HepG2 (cell line): Measurements from ENCODE around the gene ESRP2. TPM values are rescaled to one million over a fixed set of nuclear protein-coding genes. Genes with fewer than 3 reads are reported as not detected.

Source experiments
- BCL6 ChIP-seq: IDR thresholded peaks from 2 replicates; pipeline ENCODE4 v1.6.1; 2016; ENCODE audit warnings: missing genetic modification reagents, missing compliant biosample characterization
- DNMT3B ChIP-seq: conservative IDR thresholded peaks from 2 replicates; pipeline ENCODE4 v1.6.1; 2016; ENCODE audit warnings: missing biosample characterization, control low read depth
- HNRNPLL ChIP-seq: fragments of 200-400 bp; formaldehyde crosslinking; IDR thresholded peaks from 2 replicates; pipeline ENCODE4 v1.6.1; 2017; ENCODE audit warnings: mild to moderate bottlenecking, low read depth, low read length; ENCODE audit not compliant: poor library complexity, severe bottlenecking
- MATR3 ChIP-seq: sonication (generic); formaldehyde crosslinking; IDR thresholded peaks from 2 replicates; pipeline ENCODE4 v1.4.0; 2020; ENCODE audit warnings: missing genetic modification reagents
- ZKSCAN8 ChIP-seq: IDR thresholded peaks from 2 replicates; pipeline ENCODE4 v1.6.1; 2016; ENCODE audit warnings: borderline replicate concordance, missing genetic modification reagents, missing compliant biosample characterization
- ZMAT3 ChIP-seq: sonication (generic); formaldehyde crosslinking; conservative IDR thresholded peaks from 2 replicates; pipeline ENCODE4 v1.7.0; 2021; ENCODE audit warnings: missing genetic modification reagents
- ZNF343 ChIP-seq: sonication (generic); formaldehyde crosslinking; IDR thresholded peaks from 2 replicates; pipeline ENCODE4 v1.4.0; 2020; ENCODE audit warnings: mild to moderate bottlenecking, missing genetic modification reagents
- ZNF567 ChIP-seq: sonication (generic); formaldehyde crosslinking; IDR thresholded peaks from 2 replicates; pipeline ENCODE4 v1.8.1; 2023; ENCODE audit warnings: mild to moderate bottlenecking, missing genetic modification reagents, borderline replicate concordance
- ZNF629 ChIP-seq: sonication (generic); formaldehyde crosslinking; conservative IDR thresholded peaks from 2 replicates; pipeline ENCODE4 v1.5.0; 2020; ENCODE audit warnings: missing genetic modification reagents
- ZNF7 ChIP-seq: IDR thresholded peaks from 2 replicates; pipeline ENCODE4 v1.6.1; 2016; ENCODE audit warnings: missing biosample characterization, missing genetic modification reagents
- ZNF724P ChIP-seq: sonication (generic); formaldehyde crosslinking; IDR thresholded peaks from 2 replicates; pipeline ENCODE4 v1.8.0; 2022; ENCODE audit warnings: missing genetic modification reagents, borderline replicate concordance
- ZSCAN9 ChIP-seq: IDR thresholded peaks from 2 replicates; pipeline ENCODE4 v1.6.1; 2016; ENCODE audit warnings: borderline replicate concordance
- polyA plus RNA-seq, 8 experiments: library from polyadenylated mRNA; depleted of rRNA in 3 of 8; stranded (reverse) in 7 of 8; unstranded in 1 of 8; fragments of >200 nt; fragmentation: Illumina TruSeq in 4 of 8; extraction: Trizol in 4 of 8; gene quantifications; 2 replicates each; pipeline versions ENCODE4 v1.2.1 to v1.2.3, GENCODE V29; 2011 to 2016; ENCODE audit warnings: low read depth in 4 of 8, missing spikeins in 1 of 8, mixed read lengths in 1 of 8; ENCODE audit not compliant: insufficient read depth in 1 of 8
- total RNA-seq, 5 experiments: library from RNA; depleted of rRNA; stranded (reverse); fragments of >200 nt; fragmentation: Illumina TruSeq; extraction: Trizol; gene quantifications; 2 replicates each; pipeline ENCODE4 v1.2.3, GENCODE V29; 2016; ENCODE audit warnings: low read depth in 1 of 5
- TF ChIP-seq, protein P1 (sequence below): fragments of 450-650 bp; IDR thresholded peaks from 2 replicates; pipeline ENCODE4 v1.6.1; 2017; ENCODE audit warnings: mild to moderate bottlenecking
- TF ChIP-seq, protein P2 (sequence below): sonication (generic); formaldehyde crosslinking; IDR thresholded peaks from 2 replicates; pipeline ENCODE4 v1.4.0; 2020; ENCODE audit warnings: missing genetic modification reagents, borderline replicate concordance
- TF ChIP-seq, protein P3 (sequence below): sonication (generic); formaldehyde crosslinking; IDR thresholded peaks from 2 replicates; pipeline ENCODE4; 2020; ENCODE audit warnings: missing genetic modification reagents, mild to moderate bottlenecking, borderline replicate concordance
- TF ChIP-seq, protein P4 (sequence below): sonication (generic); formaldehyde crosslinking; IDR thresholded peaks from 2 replicates; pipeline ENCODE4 v1.5.0; 2020; ENCODE audit warnings: missing genetic modification reagents, mild to moderate bottlenecking, borderline replicate concordance

ESRP2 gene
- total and polyA plus RNA-seq, 2 of the 13 experiments (the other 11 are each of a cell fraction or from before 2014, with no cell fraction given): 21.1 to 32.4 TPM

DNA sequence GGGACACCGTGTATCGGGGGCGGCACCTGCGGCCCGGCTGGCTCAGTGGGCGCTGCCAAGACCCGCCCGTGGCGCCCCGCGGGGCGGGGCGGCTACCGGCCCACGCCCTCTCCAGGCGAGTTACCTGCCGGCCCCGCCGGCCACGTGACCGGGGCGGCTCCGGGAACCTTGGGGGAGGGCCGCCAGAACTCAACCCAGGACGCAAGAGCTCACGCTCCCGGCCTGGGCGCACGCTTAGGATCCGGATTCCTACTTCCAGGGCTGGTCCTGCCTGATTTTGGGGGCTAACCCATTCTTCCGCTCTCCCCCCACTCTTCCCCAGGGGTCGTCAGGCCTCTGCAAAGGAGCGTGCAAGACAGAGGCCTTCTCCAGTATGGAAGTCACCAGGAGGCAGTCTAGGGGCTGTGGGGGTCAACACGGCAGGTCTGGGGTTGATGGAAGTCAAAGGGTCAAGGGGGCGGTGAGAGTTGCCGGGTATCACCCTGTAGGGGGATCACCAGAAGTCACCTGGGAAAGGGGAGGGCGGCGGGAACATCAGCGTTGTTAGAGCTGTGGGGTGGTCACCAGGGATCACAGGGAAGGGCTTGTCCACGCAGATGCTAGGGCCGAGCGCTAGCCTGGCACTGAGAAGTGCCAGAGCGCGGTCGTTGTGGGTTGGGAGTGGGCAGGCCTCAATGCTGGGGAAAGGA, 354 bp upstream of the ESRP2 start (continued):
- TF ChIP-seq HNRNPLL: peak; percentile 77
- 0 out of 2 replicates have a peak, but pooled peaks have one; percentile 51 for TF ChIP-seq ZNF724P (CRISPR knock-in tag)
- peak; percentile 39; the same call in 1 of the 2 replicates for TF ChIP-seq ZNF629 (CRISPR knock-in tag)
- peak; percentile 88 for TF ChIP-seq DNMT3B (CRISPR knock-in tag)
- 0 out of 2 replicates have a peak, but pooled peaks have one; percentile 22 for TF ChIP-seq BCL6
- TF ChIP-seq, protein P1, sequence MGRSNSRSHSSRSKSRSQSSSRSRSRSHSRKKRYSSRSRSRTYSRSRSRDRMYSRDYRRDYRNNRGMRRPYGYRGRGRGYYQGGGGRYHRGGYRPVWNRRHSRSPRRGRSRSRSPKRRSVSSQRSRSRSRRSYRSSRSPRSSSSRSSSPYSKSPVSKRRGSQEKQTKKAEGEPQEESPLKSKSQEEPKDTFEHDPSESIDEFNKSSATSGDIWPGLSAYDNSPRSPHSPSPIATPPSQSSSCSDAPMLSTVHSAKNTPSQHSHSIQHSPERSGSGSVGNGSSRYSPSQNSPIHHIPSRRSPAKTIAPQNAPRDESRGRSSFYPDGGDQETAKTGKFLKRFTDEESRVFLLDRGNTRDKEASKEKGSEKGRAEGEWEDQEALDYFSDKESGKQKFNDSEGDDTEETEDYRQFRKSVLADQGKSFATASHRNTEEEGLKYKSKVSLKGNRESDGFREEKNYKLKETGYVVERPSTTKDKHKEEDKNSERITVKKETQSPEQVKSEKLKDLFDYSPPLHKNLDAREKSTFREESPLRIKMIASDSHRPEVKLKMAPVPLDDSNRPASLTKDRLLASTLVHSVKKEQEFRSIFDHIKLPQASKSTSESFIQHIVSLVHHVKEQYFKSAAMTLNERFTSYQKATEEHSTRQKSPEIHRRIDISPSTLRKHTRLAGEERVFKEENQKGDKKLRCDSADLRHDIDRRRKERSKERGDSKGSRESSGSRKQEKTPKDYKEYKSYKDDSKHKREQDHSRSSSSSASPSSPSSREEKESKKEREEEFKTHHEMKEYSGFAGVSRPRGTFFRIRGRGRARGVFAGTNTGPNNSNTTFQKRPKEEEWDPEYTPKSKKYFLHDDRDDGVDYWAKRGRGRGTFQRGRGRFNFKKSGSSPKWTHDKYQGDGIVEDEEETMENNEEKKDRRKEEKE: no peak
- TF ChIP-seq ZNF7 (CRISPR knock-in tag): no peak
- TF ChIP-seq, protein P2, sequence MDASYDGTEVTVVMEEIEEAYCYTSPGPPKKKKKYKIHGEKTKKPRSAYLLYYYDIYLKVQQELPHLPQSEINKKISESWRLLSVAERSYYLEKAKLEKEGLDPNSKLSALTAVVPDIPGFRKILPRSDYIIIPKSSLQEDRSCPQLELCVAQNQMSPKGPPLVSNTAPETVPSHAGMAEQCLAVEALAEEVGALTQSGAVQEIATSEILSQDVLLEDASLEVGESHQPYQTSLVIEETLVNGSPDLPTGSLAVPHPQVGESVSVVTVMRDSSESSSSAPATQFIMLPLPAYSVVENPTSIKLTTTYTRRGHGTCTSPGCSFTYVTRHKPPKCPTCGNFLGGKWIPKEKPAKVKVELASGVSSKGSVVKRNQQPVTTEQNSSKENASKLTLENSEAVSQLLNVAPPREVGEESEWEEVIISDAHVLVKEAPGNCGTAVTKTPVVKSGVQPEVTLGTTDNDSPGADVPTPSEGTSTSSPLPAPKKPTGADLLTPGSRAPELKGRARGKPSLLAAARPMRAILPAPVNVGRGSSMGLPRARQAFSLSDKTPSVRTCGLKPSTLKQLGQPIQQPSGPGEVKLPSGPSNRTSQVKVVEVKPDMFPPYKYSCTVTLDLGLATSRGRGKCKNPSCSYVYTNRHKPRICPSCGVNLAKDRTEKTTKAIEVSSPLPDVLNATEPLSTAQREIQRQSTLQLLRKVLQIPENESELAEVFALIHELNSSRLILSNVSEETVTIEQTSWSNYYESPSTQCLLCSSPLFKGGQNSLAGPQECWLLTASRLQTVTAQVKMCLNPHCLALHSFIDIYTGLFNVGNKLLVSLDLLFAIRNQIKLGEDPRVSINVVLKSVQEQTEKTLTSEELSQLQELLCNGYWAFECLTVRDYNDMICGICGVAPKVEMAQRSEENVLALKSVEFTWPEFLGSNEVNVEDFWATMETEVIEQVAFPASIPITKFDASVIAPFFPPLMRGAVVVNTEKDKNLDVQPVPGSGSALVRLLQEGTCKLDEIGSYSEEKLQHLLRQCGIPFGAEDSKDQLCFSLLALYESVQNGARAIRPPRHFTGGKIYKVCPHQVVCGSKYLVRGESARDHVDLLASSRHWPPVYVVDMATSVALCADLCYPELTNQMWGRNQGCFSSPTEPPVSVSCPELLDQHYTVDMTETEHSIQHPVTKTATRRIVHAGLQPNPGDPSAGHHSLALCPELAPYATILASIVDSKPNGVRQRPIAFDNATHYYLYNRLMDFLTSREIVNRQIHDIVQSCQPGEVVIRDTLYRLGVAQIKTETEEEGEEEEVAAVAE (CRISPR knock-in tag): 0 out of 2 replicates have a peak, but pooled peaks have one; percentile 29
- peak; percentile 36; the same call in 1 of the 2 replicates for TF ChIP-seq ZNF567
- TF ChIP-seq ZKSCAN8 (CRISPR knock-in tag): no peak
- TF ChIP-seq ZSCAN9 (CRISPR knock-in tag): peak; percentile 80
- TF ChIP-seq, protein P3, sequence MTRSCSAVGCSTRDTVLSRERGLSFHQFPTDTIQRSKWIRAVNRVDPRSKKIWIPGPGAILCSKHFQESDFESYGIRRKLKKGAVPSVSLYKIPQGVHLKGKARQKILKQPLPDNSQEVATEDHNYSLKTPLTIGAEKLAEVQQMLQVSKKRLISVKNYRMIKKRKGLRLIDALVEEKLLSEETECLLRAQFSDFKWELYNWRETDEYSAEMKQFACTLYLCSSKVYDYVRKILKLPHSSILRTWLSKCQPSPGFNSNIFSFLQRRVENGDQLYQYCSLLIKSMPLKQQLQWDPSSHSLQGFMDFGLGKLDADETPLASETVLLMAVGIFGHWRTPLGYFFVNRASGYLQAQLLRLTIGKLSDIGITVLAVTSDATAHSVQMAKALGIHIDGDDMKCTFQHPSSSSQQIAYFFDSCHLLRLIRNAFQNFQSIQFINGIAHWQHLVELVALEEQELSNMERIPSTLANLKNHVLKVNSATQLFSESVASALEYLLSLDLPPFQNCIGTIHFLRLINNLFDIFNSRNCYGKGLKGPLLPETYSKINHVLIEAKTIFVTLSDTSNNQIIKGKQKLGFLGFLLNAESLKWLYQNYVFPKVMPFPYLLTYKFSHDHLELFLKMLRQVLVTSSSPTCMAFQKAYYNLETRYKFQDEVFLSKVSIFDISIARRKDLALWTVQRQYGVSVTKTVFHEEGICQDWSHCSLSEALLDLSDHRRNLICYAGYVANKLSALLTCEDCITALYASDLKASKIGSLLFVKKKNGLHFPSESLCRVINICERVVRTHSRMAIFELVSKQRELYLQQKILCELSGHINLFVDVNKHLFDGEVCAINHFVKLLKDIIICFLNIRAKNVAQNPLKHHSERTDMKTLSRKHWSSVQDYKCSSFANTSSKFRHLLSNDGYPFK: no peak; the same call in 1 of the 2 replicates
- no peak for TF ChIP-seq ZMAT3 (CRISPR knock-in tag)
- no peak for TF ChIP-seq MATR3 (CRISPR knock-in tag)
- peak; percentile 86 for TF ChIP-seq ZNF343 (CRISPR knock-in tag)
- TF ChIP-seq, protein P4, sequence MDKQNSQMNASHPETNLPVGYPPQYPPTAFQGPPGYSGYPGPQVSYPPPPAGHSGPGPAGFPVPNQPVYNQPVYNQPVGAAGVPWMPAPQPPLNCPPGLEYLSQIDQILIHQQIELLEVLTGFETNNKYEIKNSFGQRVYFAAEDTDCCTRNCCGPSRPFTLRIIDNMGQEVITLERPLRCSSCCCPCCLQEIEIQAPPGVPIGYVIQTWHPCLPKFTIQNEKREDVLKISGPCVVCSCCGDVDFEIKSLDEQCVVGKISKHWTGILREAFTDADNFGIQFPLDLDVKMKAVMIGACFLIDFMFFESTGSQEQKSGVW (CRISPR knock-in tag): no peak; the same call in 1 of the 2 replicates
